ENCODE data around the gene RNF157.

Gene RNF157

GRCh38 chr17:76200354-76200753 is 39.9 kb downstream of the RNF157 start:
- no peak for TF ChIP-seq CTCF (IDR thresholded peaks at IDR 0.05; ENCODE audit: low read length, missing control alignments)
- DNase-seq (ENCODE audit: low read depth): no peak
- no peak overlapping the region for H3K4me3 ChIP-seq (replicated peaks; ENCODE audit: low read depth, low read length)

GRCh38 chr17:76199469-76199868 is 40.8 kb downstream of the RNF157 start:
- TF ChIP-seq CTCF (IDR thresholded peaks at IDR 0.05; ENCODE audit: low read length, missing control alignments): no peak
- no peak for DNase-seq (ENCODE audit: low read depth)

GRCh38 chr17:76198702-76199101 is 41.6 kb downstream of the RNF157 start:
- no peak for DNase-seq (ENCODE audit: low read depth)
- H3K4me3 ChIP-seq (replicated peaks; ENCODE audit: low read depth, low read length): no peak overlapping the region
- TF ChIP-seq CTCF (IDR thresholded peaks at IDR 0.05; ENCODE audit: low read length, missing control alignments): no peak

More at GRCh38 chr17:76199469-76199868, 40.8 kb downstream of the RNF157 start:
- no peak overlapping the region for H3K4me3 ChIP-seq (replicated peaks; ENCODE audit: low read depth, low read length)

- peak; percentile 17 for DNase-seq (ENCODE audit: low read depth)
- no peak for TF ChIP-seq CTCF (IDR thresholded peaks at IDR 0.05; ENCODE audit: low read length, missing control alignments)
- no peak overlapping the region for H3K4me3 ChIP-seq (replicated peaks; ENCODE audit: low read depth, low read length)
Measured at GRCh38 chr17:76197911-76198310, 42.4 kb downstream of the RNF157 start.

GRCh38 chr17:76196675-76197074 is 43.6 kb downstream of the RNF157 start:
- DNase-seq (ENCODE audit: low read depth): peak; percentile 10
- no peak overlapping the region for H3K4me3 ChIP-seq (replicated peaks; ENCODE audit: low read depth, low read length)
- TF ChIP-seq CTCF (IDR thresholded peaks at IDR 0.05; ENCODE audit: low read length, missing control alignments): no peak

GRCh38 chr17:76195281-76196096 is 44.8 kb downstream of the RNF157 start:
- no peak for TF ChIP-seq CTCF (IDR thresholded peaks at IDR 0.05; ENCODE audit: low read length, missing control alignments)
- no peak overlapping the region for H3K4me3 ChIP-seq (replicated peaks; ENCODE audit: low read depth, low read length)
- no peak for DNase-seq (ENCODE audit: low read depth)

- no peak for DNase-seq (ENCODE audit: low read depth)
- no peak for TF ChIP-seq CTCF (IDR thresholded peaks at IDR 0.05; ENCODE audit: low read length, missing control alignments)
- H3K4me3 ChIP-seq (replicated peaks; ENCODE audit: low read depth, low read length): no peak overlapping the region
Measured at GRCh38 chr17:76193591-76193990, 46.7 kb downstream of the RNF157 start.

Measured in fibroblast of pulmonary artery (primary cell).